Measurements from ENCODE around the gene TNK2.
"Not testable (repeated sequence)": the region's sequence is repeated elsewhere in the genome, so short reads cannot be mapped to it uniquely, and the experiment has no call there.

Gene TNK2

DNA sequence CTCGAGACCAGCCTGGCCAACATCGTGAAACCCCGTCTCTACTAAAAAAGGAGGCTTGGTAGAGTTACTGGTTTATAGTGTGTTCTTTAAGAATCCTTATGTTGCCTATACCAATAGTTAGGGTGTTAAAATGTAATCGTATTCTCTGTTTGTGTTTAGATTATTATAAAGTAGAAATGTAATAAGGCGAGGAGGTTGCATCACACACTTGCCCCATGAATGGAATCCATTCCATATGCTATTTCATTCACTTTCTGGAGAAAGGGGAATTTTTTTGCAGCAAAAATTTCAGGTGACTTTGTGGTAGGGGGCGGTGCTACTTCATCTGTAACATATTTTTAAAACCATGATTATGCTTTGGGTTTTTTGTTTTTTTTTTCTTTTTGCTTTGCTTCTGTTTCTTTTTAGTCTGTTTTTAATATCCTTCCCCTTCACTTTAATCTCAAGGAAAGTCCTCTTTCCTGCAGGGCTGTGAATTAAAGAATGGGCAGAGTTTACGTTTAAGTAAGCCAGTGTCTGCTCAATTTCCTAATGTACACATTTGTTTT is 63.6 kb downstream of the TNK2 start:
- DNase-seq: no peak

- no peak for DNase-seq
These were observed 68.9 kb downstream of the TNK2 start for GRCh38 chr3:195839260-195840010.

DNA sequence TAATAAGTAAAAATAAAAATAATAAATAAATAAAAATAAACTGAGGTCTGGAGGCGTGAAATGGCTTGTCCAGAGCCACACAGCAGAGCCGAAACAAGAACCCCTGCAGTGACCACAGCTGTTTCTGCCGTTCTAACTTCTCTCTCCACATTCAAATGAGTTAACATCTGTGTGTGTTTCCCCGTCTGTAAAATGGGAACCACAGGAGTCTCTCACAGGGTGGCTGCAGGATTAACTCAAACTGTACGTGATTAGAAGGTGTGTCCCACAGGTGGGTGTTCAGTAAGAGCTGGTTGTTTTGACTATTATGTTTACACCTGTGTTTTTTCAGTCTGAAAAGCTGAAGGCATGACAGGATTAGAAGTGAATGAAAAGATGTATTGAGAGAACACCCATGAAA is 69.6 kb downstream of the TNK2 start:
- no peak for DNase-seq

DNA sequence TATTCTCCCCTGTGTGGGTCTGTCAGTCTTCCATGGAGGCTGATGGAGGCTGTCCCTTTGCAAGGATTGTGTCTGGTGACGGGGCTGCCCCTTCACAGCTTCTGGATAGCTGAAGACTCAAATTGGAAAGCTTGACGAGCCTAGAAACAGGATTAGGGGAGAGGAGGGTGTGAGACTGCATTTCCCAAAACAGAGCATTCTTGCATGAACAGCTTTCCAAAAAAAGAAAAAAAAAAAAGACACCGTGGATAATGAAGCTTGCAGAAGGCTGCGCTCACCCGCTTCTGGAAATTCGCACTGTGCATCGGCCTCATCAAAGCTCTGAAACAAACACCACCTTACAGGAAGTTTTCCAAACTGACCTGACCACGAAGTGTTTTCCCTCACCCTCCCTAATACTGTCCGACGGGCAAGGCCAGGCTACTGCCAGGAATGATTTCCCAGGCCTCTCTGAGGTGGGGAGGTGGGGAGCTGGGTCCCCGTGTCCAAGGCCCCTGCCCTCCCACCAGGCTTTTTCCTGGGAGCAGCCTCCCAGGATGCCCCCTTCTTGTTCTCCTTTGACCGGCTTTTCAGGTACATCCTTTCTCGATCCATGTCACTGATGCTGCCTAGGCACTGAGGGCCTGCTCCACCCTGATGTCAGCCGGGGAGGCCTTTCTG is 71.7 kb downstream of the TNK2 start:
- no peak for DNase-seq

GRCh38 chr3:195835791-195836190 is 72.6 kb downstream of the TNK2 start:
- DNase-seq: no peak

DNA sequence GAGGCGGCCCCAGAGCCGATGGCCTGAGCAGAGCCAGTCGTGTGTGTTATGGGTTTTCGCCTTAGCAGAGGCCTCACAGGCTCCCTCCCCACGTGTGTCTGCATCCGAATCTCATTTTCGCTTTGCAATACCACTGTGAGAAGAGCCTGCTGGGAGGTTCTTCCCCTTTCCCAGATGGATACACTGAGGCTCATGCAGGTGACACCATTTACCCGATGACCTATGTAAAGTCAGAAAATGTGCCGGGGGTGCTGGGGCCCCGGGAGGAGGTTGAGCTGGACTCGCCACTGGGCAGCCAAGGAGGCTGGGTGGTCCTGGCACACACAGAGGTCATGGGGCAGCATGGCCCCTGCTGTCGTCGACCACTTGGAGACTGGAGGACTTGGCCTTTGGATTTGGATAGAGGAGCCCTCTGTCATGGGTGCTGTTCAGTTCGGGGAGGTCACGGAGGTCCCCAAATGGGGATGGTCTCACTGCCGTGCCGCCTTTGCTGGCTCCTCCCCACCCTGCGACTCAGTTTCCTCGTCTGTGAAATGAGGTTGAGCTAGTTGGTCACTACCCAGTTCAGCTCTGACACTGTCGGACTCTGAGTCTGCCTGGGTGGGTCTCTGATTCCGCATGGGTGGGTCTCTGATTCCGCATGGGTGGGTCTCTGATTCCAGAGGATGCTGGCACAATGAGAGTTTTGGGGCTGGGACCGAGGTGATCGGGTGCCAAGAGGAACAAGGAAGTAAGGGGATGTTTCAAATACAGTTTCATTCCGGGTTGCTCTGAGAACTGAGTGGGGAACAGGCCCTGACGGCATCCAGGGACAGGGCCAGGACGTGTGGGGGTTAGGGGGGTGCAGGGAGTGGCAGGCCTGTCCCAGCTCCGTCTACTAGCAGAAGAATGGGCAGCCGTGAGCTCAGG is 73.4 kb downstream of the TNK2 start:
- DNase-seq: no peak

DNA sequence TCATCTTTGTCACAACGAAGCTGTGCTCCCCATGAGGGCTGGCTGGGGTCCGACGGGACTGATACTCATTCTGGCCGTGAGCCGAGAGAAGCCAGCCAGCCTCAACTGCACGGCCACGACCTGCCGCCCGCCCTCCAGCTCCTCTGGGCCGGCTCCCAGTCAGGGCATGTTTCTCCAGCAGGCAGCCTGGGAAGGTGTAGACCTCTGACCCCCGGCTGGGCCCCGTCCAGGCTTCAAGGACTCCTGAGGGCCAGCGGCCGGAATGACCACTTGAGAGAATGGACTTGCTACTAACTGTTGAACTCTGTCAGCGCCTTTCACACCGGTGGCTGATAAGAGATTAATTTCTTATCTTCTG is 78.5 kb downstream of the TNK2 start:
- DNase-seq: no peak

GRCh38 chr3:195828762-195829161 is 79.6 kb downstream of the TNK2 start:
- no peak for DNase-seq

- DNase-seq: no peak
These were observed 82.2 kb downstream of the TNK2 start for GRCh38 chr3:195825857-195826804.

GRCh38 chr3:195825191-195825588 is 83.2 kb downstream of the TNK2 start:
- DNase-seq: no peak

DNA sequence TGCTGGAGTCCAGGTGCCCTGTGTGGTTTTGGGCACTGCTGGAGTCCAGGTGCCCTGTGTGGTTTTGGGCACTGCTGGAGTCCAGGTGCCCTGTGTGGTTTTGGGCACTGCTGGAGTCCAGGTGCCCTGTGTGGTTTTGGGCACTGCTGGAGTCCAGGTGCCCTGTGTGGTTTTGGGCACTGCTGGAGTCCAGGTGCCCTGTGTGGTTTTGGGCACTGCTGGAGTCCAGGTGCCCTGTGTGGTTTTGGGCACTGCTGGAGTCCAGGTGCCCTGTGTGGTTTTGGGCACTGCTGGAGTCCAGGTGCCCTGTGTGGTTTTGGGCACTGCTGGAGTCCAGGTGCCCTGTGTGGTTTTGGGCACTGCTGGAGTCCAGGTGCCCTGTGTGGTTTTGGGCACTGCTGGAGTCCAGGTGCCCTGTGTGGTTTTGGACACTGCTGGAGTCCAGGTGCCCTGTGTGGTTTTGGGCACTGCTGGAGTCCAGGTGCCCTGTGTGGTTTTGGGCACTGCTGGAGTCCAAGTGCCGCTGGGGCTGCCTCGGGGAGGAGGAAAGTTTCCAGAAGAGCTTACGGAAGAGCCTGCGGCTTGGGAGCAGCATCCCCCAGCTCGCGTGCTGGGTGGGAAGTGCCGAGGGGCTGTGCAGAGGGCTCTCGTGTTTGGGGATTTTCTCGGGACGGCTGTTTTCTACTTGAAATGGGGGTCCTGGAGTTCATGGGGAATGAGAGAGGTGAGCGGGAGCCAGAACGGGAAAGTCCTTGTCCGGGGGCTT is 83.7 kb downstream of the TNK2 start:
- not testable (repeated sequence) for DNase-seq

DNA sequence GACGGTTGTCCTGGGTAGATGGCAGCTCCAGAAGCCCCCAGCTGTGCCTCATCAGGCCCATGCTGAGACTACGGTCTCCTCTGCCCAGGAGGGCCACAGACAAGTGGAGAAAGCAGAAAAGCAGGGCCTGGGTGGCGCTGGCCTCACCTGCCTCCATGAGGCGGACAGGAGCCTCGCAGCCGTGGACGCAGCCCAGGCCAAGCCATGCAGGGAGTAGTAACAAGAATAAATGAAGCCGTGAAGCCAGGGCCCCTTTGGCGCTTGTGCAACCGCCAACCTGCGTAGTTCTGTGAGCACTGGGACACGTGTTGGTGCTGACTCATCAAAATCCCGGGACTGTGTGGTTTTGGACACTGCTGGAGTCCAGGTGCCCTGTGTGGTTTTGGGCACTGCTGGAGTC is 84.4 kb downstream of the TNK2 start:
- DNase-seq: no peak

- no peak for DNase-seq
These were observed 85.1 kb downstream of the TNK2 start for GRCh38 chr3:195823280-195823679.

DNA sequence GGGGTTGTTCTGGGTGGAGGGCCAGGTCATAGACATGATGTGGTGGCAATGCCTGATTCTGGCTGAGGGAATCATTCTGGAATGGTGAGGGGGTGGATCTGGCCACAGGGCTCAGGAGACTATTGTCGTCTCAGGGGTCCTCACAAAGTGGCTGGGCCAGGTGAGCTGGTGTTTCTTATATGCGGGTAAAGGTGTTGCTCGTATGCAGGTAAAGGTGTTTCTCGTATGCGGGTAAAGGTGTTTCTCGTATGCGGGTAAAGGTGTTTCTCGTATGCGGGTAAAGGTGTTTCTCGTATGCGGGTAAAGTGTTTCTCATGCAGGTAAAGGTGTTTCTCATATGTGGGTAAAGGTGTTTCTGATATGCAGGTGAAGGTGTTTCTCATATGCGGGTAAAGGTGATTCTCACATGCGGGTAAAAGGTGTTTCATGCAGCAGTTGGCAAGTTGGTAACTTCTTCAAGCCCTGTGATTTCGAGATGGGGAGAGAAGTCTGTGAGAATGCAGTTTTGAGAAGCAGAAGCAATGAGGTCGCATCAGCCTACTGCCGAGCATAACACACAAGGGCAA is 86.1 kb downstream of the TNK2 start:
- DNase-seq: no peak

DNA sequence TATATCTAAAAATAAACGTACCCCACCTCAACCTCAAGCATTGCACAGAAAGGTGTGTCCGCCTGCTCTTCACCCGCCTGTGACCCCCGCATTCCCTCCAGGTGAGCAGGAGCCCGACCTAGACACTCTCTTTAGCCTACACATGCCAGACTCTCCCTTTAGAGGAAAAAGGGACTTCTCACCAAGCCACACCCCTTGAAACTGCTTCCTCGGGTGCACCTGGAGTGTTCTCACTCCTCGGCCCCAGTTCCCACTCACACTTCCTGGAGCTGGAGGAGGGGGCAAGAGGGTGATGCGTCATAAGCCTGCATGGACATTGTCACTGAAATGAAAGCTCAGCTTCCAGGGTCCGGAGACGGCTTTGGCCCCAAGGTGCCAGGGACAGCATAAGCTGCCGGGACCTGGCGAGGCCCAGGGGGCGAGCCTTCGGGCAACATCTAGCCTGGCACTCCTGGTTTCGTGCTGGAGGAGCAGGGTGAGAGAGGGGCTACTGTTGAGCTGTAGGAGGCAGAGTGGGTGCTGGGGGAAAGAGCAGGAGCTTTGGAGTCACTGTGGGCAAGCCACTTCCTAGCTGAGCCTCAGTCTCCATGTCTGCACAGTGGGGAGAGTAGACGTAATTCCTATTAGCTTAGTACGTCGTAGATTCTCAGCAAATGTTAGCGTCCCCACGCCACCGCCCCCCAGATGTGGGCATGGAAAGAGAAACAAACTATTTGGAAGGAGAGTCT is 86.8 kb downstream of the TNK2 start:
- DNase-seq: no peak

- DNase-seq: no peak
These were observed 87.5 kb downstream of the TNK2 start for GRCh38 chr3:195820901-195821300.

DNA sequence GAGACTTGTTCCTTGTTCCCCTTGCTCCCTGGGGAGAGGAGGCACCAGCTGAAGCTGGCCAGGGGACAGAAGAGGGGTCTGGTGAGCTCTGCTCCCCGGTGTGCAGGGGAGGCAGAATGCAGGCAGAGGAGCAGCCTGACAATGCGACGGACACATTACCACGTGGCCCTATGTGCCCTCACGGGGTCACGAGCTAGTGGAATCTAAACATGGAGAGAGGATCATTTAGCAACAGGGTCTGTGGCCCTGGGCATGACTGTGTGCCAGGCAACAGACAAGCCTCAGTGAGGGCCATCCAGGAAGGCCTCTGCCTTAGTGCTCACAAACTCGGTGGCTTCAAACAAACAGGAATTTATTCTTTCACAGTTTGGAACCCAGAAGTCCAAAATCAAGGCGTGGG is 88.2 kb downstream of the TNK2 start:
- DNase-seq: no peak

DNA sequence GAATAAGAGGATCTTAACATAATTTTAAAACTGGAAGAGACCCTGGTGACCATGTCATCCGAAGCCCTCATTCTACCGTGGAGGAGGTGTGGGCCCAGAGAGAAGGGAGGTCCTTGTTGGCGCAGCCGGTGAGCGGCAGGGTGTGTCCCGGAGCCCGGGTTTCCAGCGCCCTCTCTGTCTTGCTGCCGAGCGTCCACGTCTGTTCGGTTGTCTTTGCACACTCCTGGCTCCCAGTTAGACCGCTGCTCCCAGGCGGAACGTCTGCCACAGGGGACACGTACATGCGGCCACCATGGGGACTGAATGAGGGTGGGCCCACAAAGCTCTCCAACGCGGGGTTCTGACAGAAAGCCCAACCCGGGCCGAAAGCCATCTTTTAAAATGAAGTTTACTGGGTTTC is 90.0 kb downstream of the TNK2 start:
- DNase-seq: no peak

DNA sequence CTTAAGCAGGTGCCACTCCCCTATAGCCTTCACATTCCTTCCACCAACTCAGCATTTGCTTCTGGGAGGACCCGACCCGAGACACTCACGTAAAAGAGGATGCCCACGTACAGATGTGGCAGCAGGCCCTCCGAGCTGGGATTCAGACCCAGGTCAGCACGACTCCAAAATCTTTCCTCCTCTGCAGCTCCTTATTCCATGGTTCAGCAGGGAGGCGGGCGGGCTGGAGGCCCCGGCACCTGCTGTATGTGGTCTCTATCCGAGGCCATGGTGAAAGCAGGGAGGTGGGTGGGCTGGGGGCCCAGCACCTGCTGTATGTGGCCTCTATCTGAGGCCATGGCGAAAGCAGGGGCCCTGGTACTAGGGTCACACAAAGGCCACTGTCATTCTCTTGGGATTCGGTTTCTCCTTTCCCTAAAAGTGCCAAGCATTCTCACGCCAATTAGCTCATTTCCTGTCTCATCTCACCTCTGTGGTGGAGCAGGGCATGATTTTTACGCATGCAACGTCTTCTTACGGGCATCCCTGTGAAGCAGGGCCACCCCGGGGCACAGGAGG is 90.7 kb downstream of the TNK2 start:
- DNase-seq: no peak

- not testable (repeated sequence) for DNase-seq
These were observed 92.0 kb downstream of the TNK2 start for GRCh38 chr3:195816276-195816913.

Data from activated CD4-positive, CD25-positive, alpha-beta regulatory T cell treated with anti-CD3 and anti-CD28 coated beads, Interleukin-2, amount 50 U/mL, for 72 hours (primary cell).